Left ventricle myocardium inferior (tissue), 1 donor: ENCODE results near the gene BMPER. TPM values are rescaled to one million over a fixed set of nuclear protein-coding genes. Genes with fewer than 3 reads are reported as not detected.

Experiments
- DNase-seq: peaks from one replicate; pipeline ENCODE4 v3.0.0-alpha.2; 2020
- H3K27ac ChIP-seq: fragments of 200-600 bp; replicated peaks from 2 replicates; pipeline ENCODE4 v1.8.0; 2021
- H3K27me3 ChIP-seq: fragments of 200-600 bp; 2 replicates; pipeline ENCODE4 v1.8.0; 2021; ENCODE audit warnings: low read depth
- H3K36me3 ChIP-seq: fragments of 200-600 bp; 2 replicates; pipeline ENCODE4 v1.8.0; 2021
- H3K4me1 ChIP-seq: fragments of 200-600 bp; 2 replicates; pipeline ENCODE4 v1.8.0; 2021
- H3K4me3 ChIP-seq: fragments of 200-600 bp; 2 replicates; pipeline ENCODE4 v1.8.0; 2021; ENCODE audit warnings: mild to moderate bottlenecking, moderate library complexity
- H3K9me3 ChIP-seq: fragments of 200-600 bp; replicated peaks from 2 replicates; pipeline ENCODE4 v1.8.0; 2021
- CTCF ChIP-seq: fragments of 200-600 bp; IDR thresholded peaks from 2 replicates; pipeline ENCODE4 v1.8.0; 2021; ENCODE audit warnings: antibody characterized with exemption, mild to moderate bottlenecking, borderline replicate concordance
- intact Hi-C: fragments of 100-400 bp; cut with micrococcal nuclease; formaldehyde crosslinking; loops from one replicate; pipeline ENCODE4 v1.11.0; 2022
- total RNA-seq: library from RNA; stranded (reverse); fragmentation: NEBNext Ultra II Directional; extraction: Animal tissue kit (Norgen Biotek cat#: 25700); gene quantifications from one replicate; pipeline ENCODE4 v1.2.1, GENCODE V29; 2021
- donor health status: DM: no; HTN: yes; CAD: no; lungs with severe emphysema.

BMPER gene
- total RNA-seq, 1 donor from 2014 or later = 2.9 TPM

GRCh38 chr7:34011696-34012095, 106.4 kb downstream of the BMPER start:
- no peaks in the 10 kb centered on the region for H3K36me3 ChIP-seq
- no peaks in the 10 kb centered on the region for H3K9me3 ChIP-seq
- H3K27ac ChIP-seq = no peak overlapping the region
- no peak for DNase-seq
- H3K4me1 ChIP-seq = no peaks in the 10 kb centered on the region
- TF ChIP-seq CTCF = no peak
- H3K4me3 ChIP-seq = no peak overlapping the region
- intact Hi-C loops = no loop called here
- H3K27me3 ChIP-seq = no peaks in the 10 kb centered on the region

GRCh38 chr7:34013421-34013820, 108.1 kb downstream of the BMPER start:
- intact Hi-C loops = no loop called here
- Histone ChIP-seq H3K27ac (no peak overlapping the region), H3K4me1 (no peaks in the 10 kb centered on the region), H3K9me3 (no peaks in the 10 kb centered on the region), H3K36me3 (no peaks in the 10 kb centered on the region), H3K4me3 (no peak overlapping the region), H3K27me3 (no peaks in the 10 kb centered on the region)
- no peak for TF ChIP-seq CTCF
- DNase-seq = no peak

GRCh38 chr7:34015651-34016050, 110.3 kb downstream of the BMPER start:
- no peak for DNase-seq
- Histone ChIP-seq H3K27me3 (no peaks in the 10 kb centered on the region), H3K36me3 (no peaks in the 10 kb centered on the region), H3K4me3 (no peak overlapping the region), H3K4me1 (no peaks in the 10 kb centered on the region), H3K9me3 (no peaks in the 10 kb centered on the region), H3K27ac (no peak overlapping the region)
- TF ChIP-seq CTCF = no peak
- intact Hi-C loops = no loop called here

GRCh38 chr7:34016876-34017275, 111.5 kb downstream of the BMPER start:
- no peaks in the 10 kb centered on the region for H3K4me1 ChIP-seq
- intact Hi-C loops = no loop called here
- no peak overlapping the region for H3K4me3 ChIP-seq
- no peak for DNase-seq
- no peaks in the 10 kb centered on the region for H3K9me3 ChIP-seq
- H3K27me3 ChIP-seq = no peaks in the 10 kb centered on the region
- no peaks in the 10 kb centered on the region for H3K36me3 ChIP-seq
- H3K27ac ChIP-seq = no peak overlapping the region
- no peak for TF ChIP-seq CTCF

GRCh38 chr7:34019301-34019790, 114.0 kb downstream of the BMPER start:
- Histone ChIP-seq H3K36me3 (no peaks in the 10 kb centered on the region), H3K4me3 (no peak overlapping the region), H3K27me3 (no peaks in the 10 kb centered on the region), H3K27ac (no peak overlapping the region), H3K4me1 (no peaks in the 10 kb centered on the region), H3K9me3 (no peaks in the 10 kb centered on the region)
- intact Hi-C loops = no loop called here
- no peak for DNase-seq
- TF ChIP-seq CTCF = no peak

- H3K9me3 ChIP-seq = no peaks in the 10 kb centered on the region
- no peak for TF ChIP-seq CTCF
- no peak overlapping the region for H3K27ac ChIP-seq
- intact Hi-C loops = no loop called here
- H3K4me1 ChIP-seq = peaks cover 7% of the 10 kb centered on the region
- DNase-seq = no peak
- H3K36me3 ChIP-seq = no peaks in the 10 kb centered on the region
- no peak overlapping the region for H3K4me3 ChIP-seq
- no peaks in the 10 kb centered on the region for H3K27me3 ChIP-seq
These were observed 117.3 kb downstream of the BMPER start for GRCh38 chr7:34022626-34023025.
